ENCODE data around the gene PRRC1.

DNA sequence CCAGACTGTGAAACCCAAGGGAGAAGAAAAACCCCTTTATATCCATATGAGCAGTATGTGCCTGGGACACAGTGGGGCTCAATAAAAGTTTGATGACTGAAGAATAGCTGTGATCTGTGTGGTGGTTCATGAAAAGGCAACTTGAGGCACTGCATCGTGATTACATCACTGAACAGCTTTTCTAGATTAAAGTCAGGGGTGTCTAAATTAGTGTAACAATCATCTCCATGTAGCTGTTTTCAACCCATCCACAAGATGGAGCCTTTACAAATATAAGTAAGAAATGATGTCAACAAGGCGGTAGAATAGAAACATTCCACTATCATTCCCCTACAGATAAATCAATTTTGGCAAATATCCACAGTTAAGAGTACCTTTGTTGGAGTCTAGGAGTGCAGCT is 55.5 kb downstream of the PRRC1 start:
- no peak for TF ChIP-seq CTCF (IDR thresholded peaks at IDR 0.05)
- no peak for TF ChIP-seq POLR2A (IDR thresholded peaks at IDR 0.05)
- no peak for TF ChIP-seq EP300 (IDR thresholded peaks at IDR 0.05)

Data from tibial nerve (tissue), 4 donors.